GM12801 (cell line): ENCODE measurements around the gene TEX30.

Experiments
- TF ChIP-seq, protein P1 (sequence below): IDR thresholded peaks from one replicate; pipeline ENCODE4 v1.5.1; 2011; ENCODE audit warnings: control low read depth; ENCODE audit not compliant: insufficient read length; ENCODE audit errors: extremely low read depth

Gene TEX30

GRCh38 chr13:102773441-102774213 lies at the start of gene TEX30:
Gene TEX30, minus strand, starts transcription at chr13:102773786. Its CDS starts 3,760 bp downstream, at chr13:102770026.
- TF ChIP-seq, protein P1, sequence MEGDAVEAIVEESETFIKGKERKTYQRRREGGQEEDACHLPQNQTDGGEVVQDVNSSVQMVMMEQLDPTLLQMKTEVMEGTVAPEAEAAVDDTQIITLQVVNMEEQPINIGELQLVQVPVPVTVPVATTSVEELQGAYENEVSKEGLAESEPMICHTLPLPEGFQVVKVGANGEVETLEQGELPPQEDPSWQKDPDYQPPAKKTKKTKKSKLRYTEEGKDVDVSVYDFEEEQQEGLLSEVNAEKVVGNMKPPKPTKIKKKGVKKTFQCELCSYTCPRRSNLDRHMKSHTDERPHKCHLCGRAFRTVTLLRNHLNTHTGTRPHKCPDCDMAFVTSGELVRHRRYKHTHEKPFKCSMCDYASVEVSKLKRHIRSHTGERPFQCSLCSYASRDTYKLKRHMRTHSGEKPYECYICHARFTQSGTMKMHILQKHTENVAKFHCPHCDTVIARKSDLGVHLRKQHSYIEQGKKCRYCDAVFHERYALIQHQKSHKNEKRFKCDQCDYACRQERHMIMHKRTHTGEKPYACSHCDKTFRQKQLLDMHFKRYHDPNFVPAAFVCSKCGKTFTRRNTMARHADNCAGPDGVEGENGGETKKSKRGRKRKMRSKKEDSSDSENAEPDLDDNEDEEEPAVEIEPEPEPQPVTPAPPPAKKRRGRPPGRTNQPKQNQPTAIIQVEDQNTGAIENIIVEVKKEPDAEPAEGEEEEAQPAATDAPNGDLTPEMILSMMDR = no peak

DNA sequence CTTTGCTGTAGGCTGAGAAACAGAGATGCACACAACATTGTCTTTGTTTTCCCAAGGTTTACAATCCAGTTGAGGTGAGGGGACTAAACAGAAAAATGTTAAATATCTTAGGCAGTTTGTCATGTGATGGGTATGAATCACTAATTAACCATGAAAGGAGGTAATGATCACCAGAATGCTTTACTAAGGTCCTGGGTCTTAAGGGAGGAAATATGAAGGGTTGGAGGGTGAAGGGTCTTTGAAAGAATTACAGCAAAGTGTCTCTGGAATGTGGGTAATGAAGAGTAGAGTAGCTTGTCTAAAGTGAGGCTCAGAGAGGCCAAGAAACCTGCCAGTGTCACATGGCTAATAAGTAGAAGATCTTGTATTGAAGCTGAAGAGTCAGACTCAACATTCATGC lies 44.3 kb upstream of the TEX30 start:
- TF ChIP-seq, protein P1 = no peak

- TF ChIP-seq, protein P1 = no peak
Observed at GRCh38 chr13:102817241-102817640, 43.7 kb upstream of the TEX30 start.

GRCh38 chr13:102816708-102817107 lies 43.1 kb upstream of the TEX30 start:
- TF ChIP-seq, protein P1 = no peak

GRCh38 chr13:102815788-102816187 lies 42.2 kb upstream of the TEX30 start:
- TF ChIP-seq, protein P1 = no peak

DNA sequence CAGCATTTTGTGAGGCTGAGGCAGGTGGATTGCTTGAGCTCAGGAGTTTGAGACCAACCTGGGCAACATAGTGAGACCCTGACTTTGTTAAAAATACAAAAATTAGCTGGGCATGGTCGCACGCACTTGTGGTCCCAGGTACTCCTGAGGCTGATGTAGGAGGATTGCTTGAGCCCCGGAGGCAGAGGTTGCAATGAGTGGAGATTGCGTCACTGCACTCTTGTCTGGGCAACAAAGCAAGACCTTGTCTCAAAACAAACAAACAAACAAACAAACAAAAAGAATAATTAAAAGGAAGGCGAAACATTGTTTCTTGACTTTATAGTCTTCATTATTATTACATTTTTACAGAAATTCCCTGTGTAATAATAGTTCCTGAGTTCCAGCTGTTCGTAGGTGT lies 41.2 kb upstream of the TEX30 start:
- TF ChIP-seq, protein P1 = no peak

DNA sequence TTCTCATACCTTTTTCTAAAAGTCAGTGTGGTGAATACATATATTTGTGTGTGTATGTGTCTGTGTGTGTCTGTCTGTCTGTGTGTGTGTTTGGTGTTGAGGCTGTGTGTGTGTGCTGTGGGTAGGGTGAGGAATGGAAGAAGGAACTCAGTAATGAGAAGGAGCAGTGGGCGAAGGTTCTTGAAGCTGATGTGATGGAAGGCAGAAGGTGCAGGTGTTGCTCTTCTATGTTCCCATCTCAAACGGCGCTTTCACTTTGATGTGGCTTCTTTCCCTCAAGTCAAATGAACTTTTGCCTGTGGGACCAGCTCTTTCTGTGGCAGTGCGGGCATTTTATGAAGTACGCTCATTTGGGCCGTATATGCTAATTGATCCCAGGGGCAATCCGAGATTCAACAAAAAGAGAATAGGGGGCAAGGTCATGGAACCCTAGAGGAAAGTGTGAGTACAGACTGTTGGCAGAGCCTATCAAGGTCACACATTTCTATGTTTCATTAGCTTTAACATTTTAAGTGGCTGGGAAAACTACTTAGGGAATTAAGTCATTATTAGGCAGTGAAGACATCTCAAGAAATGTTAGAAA lies 40.5 kb upstream of the TEX30 start:
- TF ChIP-seq, protein P1 = no peak
